Ectodermal cell (in vitro differentiated cells): ENCODE results near the gene CMC2.

ENCODE experiments used
- H3K27ac ChIP-seq: 2 replicates; pipeline ENCODE4 v1.7.0; 2013; ENCODE audit warnings: mild to moderate bottlenecking, low read depth, low read length; ENCODE audit not compliant: insufficient read depth, poor library complexity, severe bottlenecking
- H3K27me3 ChIP-seq: 2 replicates; pipeline ENCODE4 v1.7.0; 2013; ENCODE audit warnings: mild to moderate bottlenecking, low read length; ENCODE audit not compliant: insufficient read depth, control insufficient read depth, poor library complexity, severe bottlenecking
- H3K36me3 ChIP-seq: one replicate; pipeline ENCODE4 v1.7.0; 2013; ENCODE audit warnings: low read length; ENCODE audit not compliant: control insufficient read depth, insufficient read depth
- H3K4me1 ChIP-seq: one replicate; pipeline ENCODE4 v1.7.0; 2013; ENCODE audit warnings: low read length; ENCODE audit not compliant: control insufficient read depth, insufficient read depth
- H3K4me3 ChIP-seq: 2 replicates; pipeline ENCODE4 v1.7.0; 2013; ENCODE audit warnings: low read depth, low read length, control low read depth; ENCODE audit not compliant: insufficient read depth
- H3K9me3 ChIP-seq: 2 replicates; pipeline ENCODE4 v1.7.0; 2013; ENCODE audit warnings: mild to moderate bottlenecking, low read length, moderate library complexity; ENCODE audit not compliant: control insufficient read depth
- WGBS, 2 experiments: methylation state at CpG; one replicate each; pipeline ENCODE4 v1.1.7; 2013; ENCODE audit warnings: missing lambda C conversion rate in 2 of 2; 5-methylcytosine and 5-hydroxymethylcytosine counted together

The CMC2 gene

DNA sequence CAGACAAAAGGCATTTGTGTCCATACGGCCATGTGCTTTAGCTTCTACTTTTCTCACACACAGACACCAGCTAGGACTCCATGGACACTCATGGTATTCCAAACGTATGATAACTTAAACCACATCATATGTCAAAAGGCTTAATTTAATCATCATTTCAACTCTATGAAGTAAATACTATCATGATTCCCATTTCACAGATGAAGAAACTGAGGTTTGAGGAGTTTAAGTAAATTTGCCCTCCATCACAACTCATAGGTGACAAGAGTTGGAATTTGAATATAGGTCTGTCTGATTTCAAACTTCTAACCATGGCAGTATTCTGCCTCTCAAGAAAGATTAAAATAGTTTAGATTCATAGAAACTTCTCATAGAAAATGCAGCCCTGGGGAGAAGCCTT, 43.8 kb downstream of the CMC2 start:
- Histone ChIP-seq H3K36me3 (no peaks in the 10 kb centered on the region), H3K27me3 (no peaks in the 10 kb centered on the region), H3K27ac (no peak overlapping the region), H3K4me3 (no peak overlapping the region), H3K9me3 (no peaks in the 10 kb centered on the region), H3K4me1 (no peaks in the 10 kb centered on the region)
- 90 to 91% methylated on average over 2 of the region's 2 CpGs for WGBS, 2 experiments

DNA sequence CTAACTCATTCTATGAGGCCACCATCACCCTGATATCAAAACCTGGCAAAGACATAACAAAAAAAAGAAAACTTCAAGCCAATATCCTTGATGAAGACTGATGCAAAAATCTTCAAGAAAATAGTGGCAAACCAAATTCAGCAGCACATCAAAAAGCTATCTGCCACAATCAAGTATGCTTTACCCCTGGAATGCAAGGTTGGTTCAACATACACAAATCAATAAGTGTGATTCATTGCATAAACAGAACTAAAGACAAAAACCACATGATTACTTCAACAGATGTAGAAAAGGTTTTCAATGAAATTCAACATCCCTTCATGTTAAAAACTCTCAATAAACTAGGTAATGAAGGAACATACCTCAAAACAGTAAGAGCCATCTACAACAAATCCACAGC, 48.4 kb downstream of the CMC2 start:
- no peaks in the 10 kb centered on the region for H3K4me1 ChIP-seq
- H3K36me3 ChIP-seq = no peaks in the 10 kb centered on the region
- no peak overlapping the region for H3K4me3 ChIP-seq
- no peaks in the 10 kb centered on the region for H3K9me3 ChIP-seq
- H3K27me3 ChIP-seq = no peaks in the 10 kb centered on the region
- H3K27ac ChIP-seq = no peak overlapping the region

DNA sequence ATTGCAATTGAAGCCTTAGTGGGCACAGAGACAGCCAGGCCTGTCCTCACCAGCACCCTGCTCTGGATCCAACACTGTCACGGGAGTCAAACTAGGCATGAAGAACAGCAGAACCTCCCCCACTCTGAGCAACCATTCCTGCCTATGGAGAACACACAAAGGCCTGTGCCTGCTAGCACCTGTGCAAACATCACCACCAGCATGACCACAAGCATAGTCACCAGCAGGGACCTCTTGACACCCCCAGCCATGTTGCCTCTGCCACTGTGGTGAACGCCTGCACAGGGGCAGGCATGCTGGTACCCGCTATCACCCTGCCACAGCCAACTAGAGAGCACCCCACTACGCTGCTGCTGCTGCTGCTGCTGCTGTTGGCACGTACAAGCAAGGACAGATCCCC, 51.7 kb downstream of the CMC2 start:
- no peaks in the 10 kb centered on the region for H3K4me1 ChIP-seq
- H3K27ac ChIP-seq = no peak overlapping the region
- no peaks in the 10 kb centered on the region for H3K36me3 ChIP-seq
- no peaks in the 10 kb centered on the region for H3K9me3 ChIP-seq
- H3K27me3 ChIP-seq = no peaks in the 10 kb centered on the region
- WGBS, 2 experiments = 90 to 93% methylated on average over 5 of the region's 5 CpGs
- no peak overlapping the region for H3K4me3 ChIP-seq

- no peaks in the 10 kb centered on the region for H3K9me3 ChIP-seq
- H3K27me3 ChIP-seq = no peaks in the 10 kb centered on the region
- H3K4me3 ChIP-seq = no peak overlapping the region
- no peaks in the 10 kb centered on the region for H3K36me3 ChIP-seq
- no peak overlapping the region for H3K27ac ChIP-seq
- H3K4me1 ChIP-seq = peaks cover 10% of the 10 kb centered on the region
- 43 to 47% methylated on average over 7 of the region's 7 CpGs for WGBS, 2 experiments
These were observed 57.7 kb downstream of the CMC2 start for GRCh38 chr16:80948886-80949493.

DNA sequence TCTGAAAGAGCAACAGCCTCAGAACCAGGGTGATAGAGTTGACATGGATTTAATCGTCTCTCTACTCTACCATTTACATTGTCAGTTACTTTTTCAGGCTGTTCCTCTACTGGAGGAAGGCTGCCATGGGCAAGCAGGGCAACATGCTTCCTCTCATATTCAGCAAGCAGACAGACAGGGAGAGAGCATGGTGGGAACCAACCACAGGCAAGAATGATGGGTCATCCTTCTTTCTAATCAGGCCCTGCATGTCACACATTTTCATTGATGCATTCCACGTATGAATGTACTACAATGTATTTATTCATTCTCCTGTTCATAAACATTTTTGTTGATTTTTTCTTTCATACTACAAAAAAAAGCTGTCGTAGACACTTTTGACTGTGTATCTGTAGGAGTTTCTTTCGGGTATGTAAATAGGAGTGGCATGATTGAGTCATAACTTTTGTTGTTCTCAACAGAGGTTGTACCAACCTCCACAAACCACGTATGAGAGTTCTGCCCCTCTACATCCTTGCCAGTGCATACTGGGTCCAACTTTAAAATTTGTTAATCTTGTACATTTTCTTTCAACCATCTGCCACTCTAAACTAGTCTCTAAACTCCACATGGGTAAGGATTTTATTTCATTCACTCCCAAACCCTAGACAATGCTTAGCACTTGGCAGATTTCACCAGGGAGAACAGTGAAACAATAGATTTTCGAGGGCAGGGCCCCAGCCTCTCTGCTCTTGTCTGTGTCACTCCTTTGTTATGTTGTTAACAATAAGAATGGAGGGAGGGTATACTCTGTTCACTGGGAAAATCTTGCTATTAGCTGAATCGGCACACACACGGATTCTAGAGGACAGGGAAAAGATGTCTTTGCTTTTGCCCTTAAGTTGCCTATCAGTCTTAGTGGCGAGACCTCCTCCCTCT, 58.7 kb downstream of the CMC2 start:
- WGBS, 2 experiments = 73 to 77% methylated on average over 9 of the region's 9 CpGs
- H3K27ac ChIP-seq = no peak overlapping the region
- H3K36me3 ChIP-seq = no peaks in the 10 kb centered on the region
- H3K9me3 ChIP-seq = no peaks in the 10 kb centered on the region
- H3K4me1 ChIP-seq = peaks cover 10% of the 10 kb centered on the region
- H3K4me3 ChIP-seq = no peak overlapping the region
- H3K27me3 ChIP-seq = no peaks in the 10 kb centered on the region

DNA sequence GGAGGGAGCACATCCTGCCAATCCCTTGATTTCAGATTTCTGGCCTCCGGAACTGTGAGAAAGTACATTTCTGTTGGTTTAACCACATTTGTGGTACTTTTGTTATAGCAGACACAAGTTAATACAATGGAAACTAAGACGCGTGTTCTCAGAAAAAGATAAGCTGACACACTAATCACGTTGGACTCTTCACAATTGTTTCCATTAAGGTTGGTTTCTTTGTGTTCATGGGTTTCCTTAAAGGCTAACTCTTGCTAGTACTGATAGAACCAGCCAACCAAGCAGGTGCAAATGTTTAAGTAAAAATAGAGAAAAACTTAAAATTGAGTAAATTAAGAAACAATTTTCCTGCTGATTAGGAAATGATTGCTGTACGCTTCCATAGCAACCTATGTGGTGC, 59.4 kb downstream of the CMC2 start:
- Histone ChIP-seq H3K36me3 (no peaks in the 10 kb centered on the region), H3K4me1 (peaks cover 10% of the 10 kb centered on the region), H3K4me3 (no peak overlapping the region), H3K27ac (no peak overlapping the region), H3K9me3 (no peaks in the 10 kb centered on the region), H3K27me3 (no peaks in the 10 kb centered on the region)
- 94 to 97% methylated on average over 5 of the region's 5 CpGs for WGBS, 2 experiments

DNA sequence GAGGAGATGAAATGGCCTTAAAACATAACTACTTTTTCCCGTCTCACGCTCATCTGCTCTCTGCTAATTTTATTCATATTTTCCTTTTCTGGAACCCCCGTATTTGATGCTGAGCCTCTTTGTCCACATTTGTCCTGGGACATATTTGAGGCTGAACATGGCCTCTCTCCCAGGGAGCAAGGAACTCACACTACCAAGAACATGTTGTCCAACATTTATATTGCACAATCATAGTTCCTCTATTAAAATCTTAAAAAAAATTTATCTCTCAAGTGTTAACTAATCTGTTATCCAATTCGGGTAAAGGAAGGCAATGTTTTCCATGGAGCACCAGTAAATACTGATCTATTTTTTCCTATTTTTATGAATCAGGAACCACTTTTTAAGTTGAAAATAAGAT, 60.2 kb downstream of the CMC2 start:
- Histone ChIP-seq H3K9me3 (no peaks in the 10 kb centered on the region), H3K36me3 (no peaks in the 10 kb centered on the region), H3K4me3 (no peak overlapping the region), H3K27ac (no peak overlapping the region), H3K4me1 (peaks cover 10% of the 10 kb centered on the region), H3K27me3 (no peaks in the 10 kb centered on the region)
- 92% methylated on average over 4 of the region's 4 CpGs for WGBS, 2 experiments

- Histone ChIP-seq H3K27me3 (no peaks in the 10 kb centered on the region), H3K9me3 (no peaks in the 10 kb centered on the region), H3K4me3 (no peak overlapping the region), H3K4me1 (peaks cover 7% of the 10 kb centered on the region), H3K36me3 (no peaks in the 10 kb centered on the region), H3K27ac (no peak overlapping the region)
- WGBS, 2 experiments = 82 to 93% methylated on average over 5 to 6 of the region's 7 CpGs
These were observed 66.4 kb downstream of the CMC2 start for GRCh38 chr16:80940069-80940856.

GRCh38 chr16:80938879-80939260, 67.8 kb downstream of the CMC2 start:
- WGBS, 2 experiments = 86 to 93% methylated on average over 4 of the region's 4 CpGs
- no peaks in the 10 kb centered on the region for H3K9me3 ChIP-seq
- no peak overlapping the region for H3K4me3 ChIP-seq
- H3K27me3 ChIP-seq = peaks cover 5% of the 10 kb centered on the region
- H3K4me1 ChIP-seq = peaks cover 7% of the 10 kb centered on the region
- peak overlapping the region; percentile 93 for H3K27ac ChIP-seq
- no peaks in the 10 kb centered on the region for H3K36me3 ChIP-seq
